PC-3 (cell line): ENCODE measurements around the gene CRYGS. TPM values are rescaled to one million over a fixed set of nuclear protein-coding genes. Genes with fewer than 3 reads are reported as not detected.
"Not testable (repeated sequence)": the region's sequence is repeated elsewhere in the genome, so short reads cannot be mapped to it uniquely, and the experiment has no call there.

Experiments
- ATAC-seq: fragments of 200-7000 bp; cut with Tn5 transposase; 2 replicates; pipeline ENCODE4 v1.9.1; 2020; ENCODE audit warnings: mild to moderate bottlenecking, moderate library complexity
- BruUV-seq: library from RNA; stranded (reverse); fragments of 400-500 nt; replicated peaks from 2 replicates; lab custom pipeline; 2021; lab: Mats Ljungman, UMichigan
- CTCF ChIA-PET: fragments of 300-600 bp; sonication (Branson Sonifier 250); formaldehyde crosslinking; loops from one replicate; lab custom pipeline; 2022; ENCODE audit warnings: antibody characterized with exemption; lab: Charles Lee
- POLR2A ChIA-PET: fragments of 300-600 bp; sonication (Branson Sonifier 250); formaldehyde crosslinking; loops from one replicate; lab custom pipeline; 2022; ENCODE audit warnings: antibody characterized with exemption; ENCODE audit not compliant: unreplicated experiment; lab: Charles Lee
- DNase-seq: peaks from one replicate; pipeline ENCODE4 v3.0.0-alpha.2; 2015
- H2AFZ ChIP-seq: fragments of 300-600 bp; sonication (generic); 2 replicates; pipeline ENCODE4 v1.6.0; 2016; ENCODE audit warnings: antibody characterized with exemption, low read length
- H3F3A ChIP-seq: fragments of 300-600 bp; sonication (generic); one replicate; pipeline ENCODE4 v1.6.0; 2017; ENCODE audit warnings: antibody characterized with exemption, low read length, control low read depth, mild to moderate bottlenecking; ENCODE audit not compliant: unreplicated experiment
- H3K27ac ChIP-seq: fragments of 300-600 bp; sonication (generic); 2 replicates; pipeline ENCODE4 v1.5.1; 2016; ENCODE audit warnings: mild to moderate bottlenecking, low read length
- H3K27me3 ChIP-seq: fragments of 300-600 bp; sonication (generic); 2 replicates; pipeline ENCODE4 v1.6.1; 2016; ENCODE audit warnings: low read length, mixed read lengths
- H3K36me3 ChIP-seq: fragments of 300-600 bp; sonication (generic); 2 replicates; pipeline ENCODE4 v1.6.1; 2016; ENCODE audit warnings: low read depth, mixed run types, low read length, mixed read lengths
- H3K4me1 ChIP-seq: fragments of 300-600 bp; sonication (generic); 2 replicates; pipeline ENCODE4 v1.5.1; 2016; ENCODE audit warnings: low read length; ENCODE audit not compliant: insufficient read depth
- H3K4me2 ChIP-seq: fragments of 300-600 bp; sonication (generic); 2 replicates; pipeline ENCODE4 v1.6.0; 2016; ENCODE audit warnings: low read length
- H3K4me3 ChIP-seq: fragments of 300-600 bp; sonication (generic); 2 replicates; pipeline ENCODE4 v1.5.1; 2016; ENCODE audit warnings: mild to moderate bottlenecking, low read length, mixed read lengths
- H3K79me2 ChIP-seq: fragments of 300-600 bp; sonication (generic); 2 replicates; pipeline ENCODE4 v1.6.1; 2017; ENCODE audit warnings: low read length, mixed read lengths
- H3K9ac ChIP-seq: fragments of 300-600 bp; sonication (generic); 2 replicates; pipeline ENCODE4 v1.6.0; 2016; ENCODE audit warnings: mild to moderate bottlenecking, low read length
- H3K9me2 ChIP-seq: fragments of 300-600 bp; sonication (generic); replicated peaks from 2 replicates; pipeline ENCODE4 v1.6.1; 2016; ENCODE audit warnings: mixed run types, low read length, mixed read lengths
- H3K9me3 ChIP-seq: fragments of 300-600 bp; sonication (generic); 2 replicates; pipeline ENCODE4 v1.6.1; 2016; ENCODE audit warnings: low read length, mixed read lengths
- H4K20me1 ChIP-seq: fragments of 300-600 bp; sonication (generic); 2 replicates; pipeline ENCODE4 v1.6.1; 2016; ENCODE audit warnings: low read length, mixed read lengths
- EZH2 ChIP-seq: fragments of 300-600 bp; sonication (generic); IDR thresholded peaks from one replicate; pipeline ENCODE4 v1.6.1; 2017; ENCODE audit warnings: antibody characterized with exemption, mild to moderate bottlenecking, low read length; ENCODE audit not compliant: unreplicated experiment
- EZH2phosphoT487 ChIP-seq: fragments of 300-600 bp; sonication (generic); IDR thresholded peaks from 2 replicates; pipeline ENCODE4 v1.6.1; 2018; ENCODE audit warnings: mild to moderate bottlenecking, antibody characterized with exemption, low read length, borderline replicate concordance
- intact Hi-C: fragments of 100-400 bp; cut with micrococcal nuclease; formaldehyde crosslinking; loops from 2 replicates; pipeline ENCODE4 v1.9.0; 2023
- total RNA-seq: library from RNA; depleted of rRNA; stranded (reverse); fragments of >200 nt; gene quantifications from 2 replicates; pipeline ENCODE4 v1.2.3, GENCODE V29; 2014
- TF ChIP-seq, protein P1 (sequence below): fragments of 300-600 bp; sonication (generic); conservative IDR thresholded peaks from 2 replicates; pipeline ENCODE4 v1.5.1; 2017; ENCODE audit warnings: antibody characterized with exemption, low read depth, mild to moderate bottlenecking, low read length

Gene CRYGS
- total RNA-seq, 1 experiment from 2014 or later: 3.4 TPM

- Histone ChIP-seq H3F3A (no peaks in the 10 kb centered on the region), H4K20me1 (no peaks in the 10 kb centered on the region), H3K4me2 (peak overlapping the region; percentile 55), H3K27ac (no peak overlapping the region), H3K9me2 (no peaks in the 10 kb centered on the region), H3K9me3 (no peaks in the 10 kb centered on the region), H2AFZ (peak overlapping the region; percentile 46; the same call in 1 of the 2 replicates), H3K4me3 (0 out of 2 replicates have a peak overlapping the region, but pooled peaks have one; percentile 29), H3K9ac (no peak overlapping the region), H3K36me3 (no peaks in the 10 kb centered on the region), H3K79me2 (no peaks in the 10 kb centered on the region), H3K27me3 (peaks cover 16% of the 10 kb centered on the region), H3K4me1 (no peaks in the 10 kb centered on the region)
- ATAC-seq (no peak), DNase-seq (no peak)
- TF ChIP-seq, protein P1, sequence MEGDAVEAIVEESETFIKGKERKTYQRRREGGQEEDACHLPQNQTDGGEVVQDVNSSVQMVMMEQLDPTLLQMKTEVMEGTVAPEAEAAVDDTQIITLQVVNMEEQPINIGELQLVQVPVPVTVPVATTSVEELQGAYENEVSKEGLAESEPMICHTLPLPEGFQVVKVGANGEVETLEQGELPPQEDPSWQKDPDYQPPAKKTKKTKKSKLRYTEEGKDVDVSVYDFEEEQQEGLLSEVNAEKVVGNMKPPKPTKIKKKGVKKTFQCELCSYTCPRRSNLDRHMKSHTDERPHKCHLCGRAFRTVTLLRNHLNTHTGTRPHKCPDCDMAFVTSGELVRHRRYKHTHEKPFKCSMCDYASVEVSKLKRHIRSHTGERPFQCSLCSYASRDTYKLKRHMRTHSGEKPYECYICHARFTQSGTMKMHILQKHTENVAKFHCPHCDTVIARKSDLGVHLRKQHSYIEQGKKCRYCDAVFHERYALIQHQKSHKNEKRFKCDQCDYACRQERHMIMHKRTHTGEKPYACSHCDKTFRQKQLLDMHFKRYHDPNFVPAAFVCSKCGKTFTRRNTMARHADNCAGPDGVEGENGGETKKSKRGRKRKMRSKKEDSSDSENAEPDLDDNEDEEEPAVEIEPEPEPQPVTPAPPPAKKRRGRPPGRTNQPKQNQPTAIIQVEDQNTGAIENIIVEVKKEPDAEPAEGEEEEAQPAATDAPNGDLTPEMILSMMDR: no peak
- TF ChIP-seq EZH2phosphoT487 (no peak), EZH2 (no peak)
- ChIA-PET POLR2A (interaction anchor here (0.6 kb wide), 1 partner anchor 223 kb away, joined by 5 read pairs; no protein-coding TSS in a partner anchor), CTCF (no interaction called here)
- intact Hi-C loops: no loop called here
- no TSS peak for BruUV-seq
Measured at GRCh38 chr3:186502966-186503712, 41.0 kb downstream of the CRYGS start.

- no peaks in the 10 kb centered on the region for H3K36me3 ChIP-seq
- H3K9ac ChIP-seq: no peak overlapping the region
- no peaks in the 10 kb centered on the region for H3K9me2 ChIP-seq
- H4K20me1 ChIP-seq: no peaks in the 10 kb centered on the region
- H3K4me2 ChIP-seq: peak overlapping the region; percentile 55
- no peaks in the 10 kb centered on the region for H3K4me1 ChIP-seq
- BruUV-seq: no TSS peak
- 0 out of 2 replicates have a peak overlapping the region, but pooled peaks have one; percentile 29 for H3K4me3 ChIP-seq
- ChIA-PET POLR2A (interaction anchor here (0.6 kb wide), 1 partner anchor 222 kb away, joined by 5 read pairs; no protein-coding TSS in a partner anchor), CTCF (no interaction called here)
- no peak overlapping the region for H3K27ac ChIP-seq
- peaks cover 16% of the 10 kb centered on the region for H3K27me3 ChIP-seq
- H3F3A ChIP-seq: no peaks in the 10 kb centered on the region
- H3K9me3 ChIP-seq: no peaks in the 10 kb centered on the region
- H3K79me2 ChIP-seq: no peaks in the 10 kb centered on the region
- intact Hi-C loops: no loop called here
- H2AFZ ChIP-seq: peak overlapping the region; percentile 46; the same call in 1 of the 2 replicates
- TF ChIP-seq EZH2 (no peak), EZH2phosphoT487 (no peak)
- TF ChIP-seq, protein P1: no peak
- ATAC-seq (no peak), DNase-seq (no peak)
Measured at GRCh38 chr3:186502138-186502948, 41.8 kb downstream of the CRYGS start.

DNA sequence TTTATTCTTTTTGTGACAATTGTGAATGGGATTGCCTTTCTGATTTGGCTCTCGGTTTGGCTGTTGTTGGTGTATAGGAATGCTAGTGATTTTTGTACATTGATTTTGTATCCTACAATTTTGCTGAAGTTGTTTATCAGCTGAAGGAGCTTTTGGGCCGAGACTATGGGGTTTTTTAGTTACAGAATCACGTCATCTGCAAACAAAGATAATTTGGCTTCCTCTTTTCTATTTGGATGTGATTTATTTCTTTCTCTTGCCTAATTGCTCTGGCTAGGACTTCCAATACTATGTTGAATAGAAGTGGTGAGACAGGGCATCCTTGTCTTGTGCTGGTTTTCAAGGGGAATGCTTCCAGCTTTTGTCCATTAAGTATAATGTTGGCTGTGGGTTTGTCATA, 44.2 kb downstream of the CRYGS start:
- H3K4me3 ChIP-seq, H4K20me1 ChIP-seq, H3K4me1 ChIP-seq, H3F3A ChIP-seq, intact Hi-C loops, H3K9me2 ChIP-seq, H3K36me3 ChIP-seq, CTCF ChIA-PET, H3K4me2 ChIP-seq, DNase-seq, H3K79me2 ChIP-seq, BruUV-seq, H3K9ac ChIP-seq, H3K27me3 ChIP-seq, H3K27ac ChIP-seq, H3K9me3 ChIP-seq, H2AFZ ChIP-seq, POLR2A ChIA-PET, ATAC-seq: not testable (repeated sequence)

DNA sequence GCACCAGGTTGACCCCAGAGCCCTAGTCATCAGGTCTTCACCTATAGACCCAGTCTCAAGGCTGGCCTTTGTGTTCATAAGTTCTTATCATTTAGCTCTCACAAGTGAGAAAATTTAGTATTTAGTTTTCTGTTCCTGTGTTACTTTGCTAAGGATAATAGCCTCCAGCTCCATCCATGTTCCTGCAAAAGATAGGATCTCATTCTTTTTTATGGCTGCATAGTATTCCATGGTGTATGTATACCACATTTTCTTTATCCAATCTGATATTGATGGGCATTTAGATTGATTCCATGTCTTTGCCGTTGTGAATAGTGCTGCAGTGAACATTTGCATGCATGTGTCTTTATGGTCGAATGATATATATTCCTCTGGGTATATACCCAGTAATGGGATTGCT, 46.2 kb downstream of the CRYGS start:
- CTCF ChIA-PET, POLR2A ChIA-PET: not testable (repeated sequence)

More for the DNA sequence above, 46.2 kb downstream of the CRYGS start:
- H3F3A ChIP-seq, H3K79me2 ChIP-seq, H3K4me3 ChIP-seq, H3K27ac ChIP-seq, H3K9ac ChIP-seq, H3K4me2 ChIP-seq, intact Hi-C loops, H2AFZ ChIP-seq, BruUV-seq, ATAC-seq, H3K4me1 ChIP-seq, H3K9me2 ChIP-seq, H3K36me3 ChIP-seq, H4K20me1 ChIP-seq, H3K9me3 ChIP-seq, DNase-seq: not testable (repeated sequence)
- peaks cover 17% of the 10 kb centered on the region; the same call in 1 of the 2 replicates for H3K27me3 ChIP-seq
